Activated CD8-positive, alpha-beta memory T cell treated with anti-CD3 and anti-CD28 coated beads for 1 hour (primary cell): ENCODE data around the gene RNF19B.
"Not testable (repeated sequence)": the region's sequence is repeated elsewhere in the genome, so short reads cannot be mapped to it uniquely, and the experiment has no call there.

Experiments
- DNase-seq, 2 donors: peaks; one replicate each; pipeline ENCODE4 v3.0.0-alpha.2; 2020; ENCODE audit warnings: low read depth in 1 of 2; ENCODE audit errors: extremely low read depth in 1 of 2

Gene RNF19B

GRCh38 chr1:32934535-32934934, 30.1 kb downstream of the RNF19B start:
- DNase-seq = no peak

- no peak for DNase-seq
These were observed 30.8 kb downstream of the RNF19B start for GRCh38 chr1:32933742-32934322.

DNA sequence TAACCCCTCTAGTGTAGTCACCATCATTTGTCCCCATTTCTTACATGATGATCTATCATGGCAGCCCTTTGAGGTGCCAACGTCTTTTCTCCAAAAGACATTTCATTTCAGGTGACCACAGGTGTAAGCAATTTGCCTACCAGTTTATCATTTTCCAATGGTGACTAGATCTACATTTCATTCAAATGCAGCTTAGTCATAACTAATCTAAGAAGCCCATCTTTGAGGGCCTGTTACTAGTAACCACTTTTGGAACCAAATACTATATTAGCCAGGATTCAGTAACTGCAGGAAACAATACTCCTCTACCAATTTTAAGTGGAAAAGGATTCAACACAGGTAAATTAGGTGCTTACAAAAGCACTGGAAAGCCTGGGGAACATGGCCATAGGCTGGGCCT, 32.8 kb downstream of the RNF19B start:
- no peak for DNase-seq

DNA sequence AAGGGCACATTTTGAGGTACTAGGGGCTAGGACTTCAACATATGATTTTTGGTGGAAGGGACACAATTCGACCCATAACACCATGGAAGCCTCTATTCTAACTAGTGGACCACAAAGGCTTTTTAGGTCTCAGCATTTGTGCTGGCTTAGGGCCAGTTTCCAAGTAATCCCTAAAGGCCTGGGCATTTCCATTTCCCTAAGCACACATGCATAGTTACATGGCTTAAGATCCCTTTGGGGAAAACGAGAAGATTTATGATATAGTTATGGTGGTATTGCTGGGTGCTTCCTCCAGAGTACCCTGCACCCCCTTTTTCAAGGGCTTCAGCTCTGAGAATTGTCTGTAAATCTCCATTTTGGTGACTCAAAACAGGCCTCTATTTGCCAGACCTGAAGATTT, 35.2 kb downstream of the RNF19B start:
- no peak for DNase-seq

DNA sequence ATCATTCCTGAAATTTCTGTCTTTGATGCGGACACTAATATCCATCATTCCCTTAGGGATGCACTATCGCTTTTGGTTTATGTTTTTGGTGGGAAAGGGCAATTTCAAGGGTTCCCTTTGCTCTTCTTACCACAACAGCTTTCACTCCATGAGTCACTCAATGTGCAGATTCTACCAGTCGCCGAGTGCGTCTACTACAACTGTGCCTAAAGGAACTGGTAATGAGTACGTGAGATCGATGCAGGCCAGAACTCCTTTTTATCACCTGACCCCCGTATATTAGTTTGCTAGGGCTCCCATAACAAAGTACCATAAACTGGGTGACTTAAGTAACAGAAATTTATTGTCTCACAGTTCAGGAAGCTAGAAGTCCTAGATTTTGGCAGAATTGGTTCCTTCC, 35.9 kb downstream of the RNF19B start:
- DNase-seq = no peak

- DNase-seq = no peak
These were observed 36.3 kb downstream of the RNF19B start for GRCh38 chr1:32928285-32928684.

DNA sequence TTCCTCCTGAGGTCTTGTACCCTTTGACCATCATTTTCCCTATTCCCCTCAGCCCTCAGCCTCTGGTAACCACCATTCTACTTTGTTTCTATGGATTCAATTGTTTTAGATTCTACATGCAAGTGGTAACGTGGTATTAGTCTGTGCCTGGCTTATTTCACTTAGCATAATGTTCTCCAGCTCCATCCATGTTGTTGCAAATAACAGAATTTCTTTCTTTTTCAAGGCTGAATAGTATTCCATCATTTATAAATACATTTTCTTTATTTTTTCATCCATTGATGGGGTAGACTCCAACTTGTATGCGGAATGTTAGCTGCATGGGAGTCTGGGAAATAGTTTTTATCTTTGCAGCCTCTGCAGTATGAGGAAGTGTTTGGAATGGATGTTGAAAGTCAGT, 37.2 kb downstream of the RNF19B start:
- no peak for DNase-seq

GRCh38 chr1:32926562-32926961, 38.0 kb downstream of the RNF19B start:
- DNase-seq = no peak

DNA sequence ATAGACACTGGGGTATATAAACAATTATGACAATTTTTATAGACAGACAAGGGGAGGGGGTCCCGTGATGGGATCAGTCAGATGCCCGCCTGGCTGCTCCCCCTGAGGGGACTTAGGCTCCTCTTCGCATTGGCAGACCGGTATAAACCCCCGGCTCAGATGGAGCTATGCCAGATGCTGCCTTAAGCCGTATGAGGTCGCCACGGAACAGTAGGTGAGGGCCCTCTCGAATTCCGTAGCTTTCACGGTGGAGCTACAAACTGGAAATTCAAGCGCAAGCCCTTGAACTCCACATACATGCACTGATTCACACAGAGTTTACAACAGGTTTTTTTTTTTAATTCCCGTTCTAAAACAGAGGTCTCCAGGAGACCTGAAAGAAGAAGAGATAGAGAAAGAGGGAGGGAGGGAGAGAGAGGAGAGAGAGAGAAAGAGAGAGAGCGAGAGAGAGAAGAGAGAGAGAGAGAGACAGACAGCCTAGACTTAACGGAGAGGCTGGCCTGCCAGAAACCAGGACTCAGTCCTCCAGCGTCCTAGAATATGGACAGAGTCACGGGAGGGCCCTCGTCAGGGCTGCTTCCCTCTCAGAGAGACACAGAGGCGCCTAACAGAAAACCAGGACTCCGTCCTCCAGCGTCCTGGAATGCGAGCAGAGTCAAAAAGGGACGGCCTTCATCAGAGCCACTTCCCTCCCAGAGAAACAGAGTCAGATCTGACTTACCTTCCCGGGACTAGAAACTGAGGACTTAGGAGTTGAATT, 39.0 kb downstream of the RNF19B start:
- DNase-seq = no peak

DNA sequence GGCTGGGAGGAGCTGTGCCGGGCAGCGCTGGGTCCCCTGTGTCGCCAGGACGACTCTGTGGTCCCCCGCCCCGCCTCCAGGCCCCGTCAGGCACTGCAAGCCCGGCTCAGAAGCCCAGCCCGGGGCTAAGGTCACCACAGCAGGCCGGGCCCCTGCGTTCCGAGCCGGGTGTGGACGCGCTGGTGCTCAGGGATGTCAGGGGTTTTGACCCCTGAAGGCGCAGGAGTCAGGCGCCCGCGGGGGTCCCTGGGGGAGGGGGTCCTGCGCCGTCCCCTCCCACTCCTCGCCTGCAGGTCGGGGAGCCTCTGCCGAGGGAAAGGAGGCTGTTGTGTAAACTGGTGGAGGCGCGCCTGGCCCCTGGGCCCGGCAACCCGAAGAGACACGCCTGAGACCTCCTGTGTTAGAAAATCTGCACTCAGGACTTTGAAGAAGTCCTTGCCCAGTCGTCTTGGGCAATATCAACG, 39.7 kb downstream of the RNF19B start:
- DNase-seq = no peak

DNA sequence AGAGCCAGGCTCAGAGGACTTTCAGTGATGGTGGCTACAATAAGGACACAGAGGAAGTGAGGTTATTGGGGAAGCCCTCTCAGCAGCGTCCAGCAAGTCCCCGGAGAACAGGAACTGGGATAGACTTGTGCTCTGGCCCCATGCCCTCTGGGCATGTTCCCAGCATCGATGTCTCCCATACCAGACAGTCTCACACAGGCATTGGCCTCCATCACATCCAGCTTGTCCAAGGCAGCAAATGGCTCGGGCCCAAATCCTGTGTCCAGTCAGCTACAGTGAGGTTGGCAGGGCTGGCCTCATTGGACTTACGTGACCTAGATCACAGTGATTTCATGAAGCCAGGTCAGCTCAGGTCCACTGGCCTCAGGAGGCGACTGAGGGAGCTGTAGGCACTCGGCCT, 43.8 kb downstream of the RNF19B start:
- no peak for DNase-seq

DNA sequence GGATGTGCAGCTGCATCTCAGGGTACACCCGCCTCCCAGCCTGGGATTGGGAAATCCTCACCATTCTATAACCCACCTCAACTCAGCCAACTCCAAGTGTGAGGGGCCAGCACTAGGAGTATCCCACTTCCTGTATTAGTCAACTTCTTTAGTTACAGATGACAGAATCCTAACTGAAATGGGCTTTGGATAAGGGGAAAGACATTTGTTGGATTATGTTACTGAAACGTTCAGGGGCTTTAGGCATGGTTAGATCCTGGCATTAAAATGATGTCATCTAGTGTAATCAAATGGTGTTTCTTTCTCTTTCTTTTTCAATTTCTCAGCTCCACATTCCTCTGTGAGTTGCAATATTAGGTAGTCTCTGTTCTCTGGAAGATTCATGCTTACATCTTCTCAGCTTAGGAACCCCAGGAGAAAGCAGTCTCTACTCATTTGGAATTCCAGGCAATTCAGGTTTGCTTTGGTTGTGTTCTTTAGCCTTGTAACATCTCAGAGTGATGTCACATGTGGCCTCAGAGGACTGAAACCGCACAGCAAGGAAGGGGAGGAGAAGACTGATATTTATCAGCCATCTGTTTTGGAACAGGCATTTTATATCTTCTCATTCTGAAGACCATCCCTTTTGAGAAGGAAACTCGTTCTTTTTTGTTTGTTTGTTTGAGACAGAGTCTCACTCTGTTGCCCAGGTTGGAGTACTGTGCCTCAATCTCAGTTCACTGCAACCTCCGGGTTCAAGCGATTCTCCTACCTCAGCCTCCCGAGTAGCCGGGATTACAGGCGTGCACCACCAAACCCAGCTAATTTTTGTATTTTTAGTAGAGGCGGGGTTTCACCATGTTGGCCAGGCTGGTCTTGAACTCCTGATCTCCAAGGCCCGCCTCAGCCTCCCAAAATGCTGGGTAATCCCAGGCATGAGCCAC, 44.5 kb downstream of the RNF19B start:
- no peak for DNase-seq

DNA sequence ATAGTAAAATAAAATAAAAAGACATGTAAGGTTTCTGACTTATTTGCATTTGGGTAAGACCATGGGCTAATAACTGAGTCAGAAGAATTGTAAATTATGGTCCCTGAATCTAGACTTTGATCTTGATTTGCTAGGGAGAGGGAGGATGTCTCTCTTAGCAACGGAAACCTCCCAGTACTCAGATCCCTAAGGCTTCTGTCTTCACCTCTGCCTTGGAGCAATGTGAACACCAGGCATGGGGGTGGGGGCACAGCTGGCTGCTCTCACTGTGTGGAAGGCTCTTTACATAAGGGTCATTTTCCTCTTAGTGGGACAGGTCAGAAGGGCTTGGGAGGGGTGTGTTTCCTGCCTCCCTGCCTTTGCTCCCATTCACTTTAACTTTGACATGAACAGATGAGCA, 46.4 kb downstream of the RNF19B start:
- no peak for DNase-seq

DNA sequence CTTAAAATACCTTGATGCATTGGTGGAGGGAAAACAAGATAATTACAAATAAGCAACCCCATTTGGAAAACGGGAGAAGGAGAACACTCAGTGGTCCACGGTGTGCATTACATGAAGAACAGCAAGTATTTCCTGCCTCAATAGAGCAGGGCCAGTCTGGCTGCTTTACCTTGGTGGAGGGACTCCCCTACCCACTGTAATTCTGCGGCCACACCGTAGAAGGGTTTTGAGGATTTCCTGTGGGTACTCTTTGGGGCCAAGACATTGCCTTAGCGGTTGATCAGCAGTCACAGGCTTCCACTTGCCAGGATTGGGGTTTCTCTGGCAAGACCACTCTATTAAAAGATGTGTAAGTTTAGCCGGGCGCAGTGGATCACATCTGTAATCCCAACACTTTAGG, 47.1 kb downstream of the RNF19B start:
- no peak for DNase-seq

- DNase-seq = no peak
These were observed 48.6 kb downstream of the RNF19B start for GRCh38 chr1:32915766-32916706.

GRCh38 chr1:32910319-32910718, 54.3 kb downstream of the RNF19B start:
- DNase-seq = no peak

DNA sequence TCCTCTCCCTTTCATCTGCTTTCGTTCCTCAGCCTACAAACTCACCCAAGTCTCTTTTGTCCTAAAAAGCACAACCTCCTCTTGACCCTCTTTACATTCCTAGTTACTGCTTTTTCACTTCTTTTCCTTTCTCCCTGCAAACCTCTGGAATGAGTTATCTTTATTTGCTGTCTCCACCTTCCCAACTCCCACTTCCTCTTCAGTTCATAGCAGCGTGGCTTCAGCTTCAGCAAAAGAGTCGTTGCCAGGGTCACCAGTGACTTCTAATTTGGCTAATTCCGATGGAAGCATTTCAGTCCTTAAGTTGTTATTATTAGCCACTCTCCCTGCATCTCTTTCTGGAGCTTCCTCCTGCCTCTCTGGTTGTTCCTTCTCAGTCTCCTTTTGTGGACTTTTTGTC, 57.2 kb downstream of the RNF19B start:
- no peak for DNase-seq

- no peak for DNase-seq
These were observed 58.0 kb downstream of the RNF19B start for GRCh38 chr1:32906654-32907053.

- DNase-seq = not testable (repeated sequence)
These were observed 59.0 kb downstream of the RNF19B start for GRCh38 chr1:32905588-32905987.

- DNase-seq = no peak
These were observed 59.8 kb downstream of the RNF19B start for GRCh38 chr1:32904797-32905196.
